Measurements from ENCODE around the gene TPST2.
"Not testable (repeated sequence)": the region's sequence is repeated elsewhere in the genome, so short reads cannot be mapped to it uniquely, and the experiment has no call there.

Gene TPST2

GRCh38 chr22:26534874-26535602 lies 54.9 kb downstream of the TPST2 start:
- FAIRE-seq (no peak), DNase-seq (ENCODE audit: insufficient read length, low spot score) (no peak)
- peak; percentile 48; the same call in 1 of the 2 replicates for TF ChIP-seq SPI1 (IDR thresholded peaks at IDR 0.05; ENCODE audit: low read depth, low read length)
- no peak for TF ChIP-seq POLR2A (IDR thresholded peaks at IDR 0.05; ENCODE audit: low read depth, low read length)

GRCh38 chr22:26534171-26534855 lies 55.6 kb downstream of the TPST2 start:
- TF ChIP-seq TAF1 (IDR thresholded peaks at IDR 0.05; ENCODE audit: low read depth, low read length), result no peak
- no peak for TF ChIP-seq POLR2A (IDR thresholded peaks at IDR 0.05; ENCODE audit: low read depth, low read length)
- TF ChIP-seq POLR2AphosphoS5 (IDR thresholded peaks at IDR 0.05; ENCODE audit: low read depth, low read length), result no peak
- TF ChIP-seq POU2F2 (IDR thresholded peaks at IDR 0.05; ENCODE audit: low read depth, low read length), result no peak
- no peak for TF ChIP-seq PAX5 (IDR thresholded peaks at IDR 0.05; ENCODE audit: insufficient read depth, low read length, severe bottlenecking)
- FAIRE-seq (peak; percentile 78), DNase-seq (ENCODE audit: insufficient read length, low spot score) (no peak)

- DNase-seq (ENCODE audit: insufficient read length, low spot score) (no peak), FAIRE-seq (no peak)
- TF ChIP-seq TAF1 (IDR thresholded peaks at IDR 0.05; ENCODE audit: low read depth, low read length) (no peak), SPI1 (IDR thresholded peaks at IDR 0.05; ENCODE audit: low read depth, low read length) (no peak), POLR2A (IDR thresholded peaks at IDR 0.05; ENCODE audit: low read depth, low read length) (no peak), POLR2AphosphoS5 (IDR thresholded peaks at IDR 0.05; ENCODE audit: low read depth, low read length) (no peak), POU2F2 (IDR thresholded peaks at IDR 0.05; ENCODE audit: low read depth, low read length) (no peak), PAX5 (IDR thresholded peaks at IDR 0.05; ENCODE audit: insufficient read depth, low read length, severe bottlenecking) (no peak)
Observed at GRCh38 chr22:26529345-26529744, 60.6 kb downstream of the TPST2 start.

- not testable (repeated sequence) for DNase-seq (ENCODE audit: insufficient read length, low spot score); FAIRE-seq
Observed at GRCh38 chr22:26528518-26528917, 61.4 kb downstream of the TPST2 start.

- no peak for DNase-seq (ENCODE audit: insufficient read length, low spot score)
- FAIRE-seq, result no peak
Observed at GRCh38 chr22:26527574-26528465, 62.1 kb downstream of the TPST2 start.

GRCh38 chr22:26527167-26527566 lies 62.8 kb downstream of the TPST2 start:
- FAIRE-seq, result no peak
- no peak for DNase-seq (ENCODE audit: insufficient read length, low spot score)
- TF ChIP-seq POLR2AphosphoS5 (IDR thresholded peaks at IDR 0.05; ENCODE audit: low read depth, low read length) (no peak), TAF1 (IDR thresholded peaks at IDR 0.05; ENCODE audit: low read depth, low read length) (no peak), POLR2A (IDR thresholded peaks at IDR 0.05; ENCODE audit: low read depth, low read length) (no peak), POU2F2 (IDR thresholded peaks at IDR 0.05; ENCODE audit: low read depth, low read length) (no peak), SPI1 (IDR thresholded peaks at IDR 0.05; ENCODE audit: low read depth, low read length) (no peak)

More at GRCh38 chr22:26527574-26528465, 62.1 kb downstream of the TPST2 start:
- no peak for TF ChIP-seq POLR2AphosphoS5 (IDR thresholded peaks at IDR 0.05; ENCODE audit: low read depth, low read length)
- no peak for TF ChIP-seq PAX5 (IDR thresholded peaks at IDR 0.05; ENCODE audit: insufficient read depth, low read length, severe bottlenecking)
- TF ChIP-seq POU2F2 (IDR thresholded peaks at IDR 0.05; ENCODE audit: low read depth, low read length), result no peak
- TF ChIP-seq SPI1 (IDR thresholded peaks at IDR 0.05; ENCODE audit: low read depth, low read length), result no peak
- no peak for TF ChIP-seq POLR2A (IDR thresholded peaks at IDR 0.05; ENCODE audit: low read depth, low read length)
- no peak for TF ChIP-seq TAF1 (IDR thresholded peaks at IDR 0.05; ENCODE audit: low read depth, low read length)

- DNase-seq (ENCODE audit: insufficient read length, low spot score), result no peak
- no peak for FAIRE-seq
- no peak for TF ChIP-seq POU2F2 (IDR thresholded peaks at IDR 0.05; ENCODE audit: low read depth, low read length)
- no peak for TF ChIP-seq PAX5 (IDR thresholded peaks at IDR 0.05; ENCODE audit: insufficient read depth, low read length, severe bottlenecking)
- TF ChIP-seq POLR2AphosphoS5 (IDR thresholded peaks at IDR 0.05; ENCODE audit: low read depth, low read length), result no peak
- TF ChIP-seq POLR2A (IDR thresholded peaks at IDR 0.05; ENCODE audit: low read depth, low read length), result no peak
- TF ChIP-seq SPI1 (IDR thresholded peaks at IDR 0.05; ENCODE audit: low read depth, low read length), result no peak
- no peak for TF ChIP-seq TAF1 (IDR thresholded peaks at IDR 0.05; ENCODE audit: low read depth, low read length)
Observed at GRCh38 chr22:26525946-26526564, 63.9 kb downstream of the TPST2 start.

GRCh38 chr22:26524870-26525269 lies 65.1 kb downstream of the TPST2 start:
- FAIRE-seq (no peak), DNase-seq (ENCODE audit: insufficient read length, low spot score) (no peak)
- no peak for TF ChIP-seq POLR2A (IDR thresholded peaks at IDR 0.05; ENCODE audit: low read depth, low read length)
- no peak for TF ChIP-seq POU2F2 (IDR thresholded peaks at IDR 0.05; ENCODE audit: low read depth, low read length)
- TF ChIP-seq PAX5 (IDR thresholded peaks at IDR 0.05; ENCODE audit: insufficient read depth, low read length, severe bottlenecking), result no peak
- TF ChIP-seq POLR2AphosphoS5 (IDR thresholded peaks at IDR 0.05; ENCODE audit: low read depth, low read length), result no peak
- TF ChIP-seq SPI1 (IDR thresholded peaks at IDR 0.05; ENCODE audit: low read depth, low read length), result no peak
- TF ChIP-seq TAF1 (IDR thresholded peaks at IDR 0.05; ENCODE audit: low read depth, low read length), result no peak

- TF ChIP-seq POU2F2 (IDR thresholded peaks at IDR 0.05; ENCODE audit: low read depth, low read length), result no peak
- DNase-seq (ENCODE audit: insufficient read length, low spot score) (no peak), FAIRE-seq (no peak)
Observed at GRCh38 chr22:26522592-26522991, 67.3 kb downstream of the TPST2 start.
